ENCODE results near the gene IGHMBP2.

Gene IGHMBP2

DNA sequence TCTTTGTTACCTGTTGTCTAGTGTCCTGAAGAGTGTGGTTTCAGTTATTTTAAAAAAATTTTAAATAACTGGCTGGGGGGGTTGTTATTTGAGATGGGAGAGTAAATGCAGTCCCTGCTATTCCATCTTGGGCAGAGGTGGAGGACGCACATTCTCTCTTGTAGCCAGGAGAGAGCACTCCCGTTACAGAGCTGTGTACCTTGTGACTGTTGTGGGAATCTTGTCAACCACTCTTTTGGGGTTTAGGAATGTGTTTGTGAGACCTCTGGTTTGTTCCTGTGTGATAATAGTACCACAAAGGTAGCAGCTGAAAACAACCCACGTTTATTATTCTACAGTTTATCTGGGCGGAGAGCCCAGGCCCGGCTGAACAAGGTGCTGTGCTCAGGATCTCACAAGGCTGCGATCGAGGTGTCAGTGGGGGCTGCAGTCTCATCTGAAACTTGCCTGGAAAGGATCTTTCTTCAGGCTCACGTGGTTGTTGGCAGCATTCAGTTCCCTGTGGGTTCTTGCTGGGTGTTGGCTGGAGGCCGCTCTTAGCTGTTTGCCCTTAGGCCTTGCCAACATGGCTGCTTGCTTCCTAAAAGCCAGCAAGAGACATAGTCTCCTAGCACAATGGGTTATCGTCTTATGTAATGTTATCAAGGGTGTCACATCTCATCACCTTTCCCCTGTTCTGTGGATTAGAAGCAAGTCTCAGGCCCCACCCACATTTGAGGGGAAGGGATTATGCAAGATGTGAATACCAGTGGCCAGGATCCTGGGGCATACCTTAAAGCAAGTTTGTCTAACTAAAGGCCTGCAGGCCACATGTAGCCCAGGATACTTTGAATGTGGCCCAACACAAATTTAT is 20.6 kb downstream of the IGHMBP2 start:
- TF ChIP-seq, protein P1, sequence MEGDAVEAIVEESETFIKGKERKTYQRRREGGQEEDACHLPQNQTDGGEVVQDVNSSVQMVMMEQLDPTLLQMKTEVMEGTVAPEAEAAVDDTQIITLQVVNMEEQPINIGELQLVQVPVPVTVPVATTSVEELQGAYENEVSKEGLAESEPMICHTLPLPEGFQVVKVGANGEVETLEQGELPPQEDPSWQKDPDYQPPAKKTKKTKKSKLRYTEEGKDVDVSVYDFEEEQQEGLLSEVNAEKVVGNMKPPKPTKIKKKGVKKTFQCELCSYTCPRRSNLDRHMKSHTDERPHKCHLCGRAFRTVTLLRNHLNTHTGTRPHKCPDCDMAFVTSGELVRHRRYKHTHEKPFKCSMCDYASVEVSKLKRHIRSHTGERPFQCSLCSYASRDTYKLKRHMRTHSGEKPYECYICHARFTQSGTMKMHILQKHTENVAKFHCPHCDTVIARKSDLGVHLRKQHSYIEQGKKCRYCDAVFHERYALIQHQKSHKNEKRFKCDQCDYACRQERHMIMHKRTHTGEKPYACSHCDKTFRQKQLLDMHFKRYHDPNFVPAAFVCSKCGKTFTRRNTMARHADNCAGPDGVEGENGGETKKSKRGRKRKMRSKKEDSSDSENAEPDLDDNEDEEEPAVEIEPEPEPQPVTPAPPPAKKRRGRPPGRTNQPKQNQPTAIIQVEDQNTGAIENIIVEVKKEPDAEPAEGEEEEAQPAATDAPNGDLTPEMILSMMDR (conservative IDR thresholded peaks at IDR 0.05) = no peak
- no peak overlapping the region for H3K27ac ChIP-seq

DNA sequence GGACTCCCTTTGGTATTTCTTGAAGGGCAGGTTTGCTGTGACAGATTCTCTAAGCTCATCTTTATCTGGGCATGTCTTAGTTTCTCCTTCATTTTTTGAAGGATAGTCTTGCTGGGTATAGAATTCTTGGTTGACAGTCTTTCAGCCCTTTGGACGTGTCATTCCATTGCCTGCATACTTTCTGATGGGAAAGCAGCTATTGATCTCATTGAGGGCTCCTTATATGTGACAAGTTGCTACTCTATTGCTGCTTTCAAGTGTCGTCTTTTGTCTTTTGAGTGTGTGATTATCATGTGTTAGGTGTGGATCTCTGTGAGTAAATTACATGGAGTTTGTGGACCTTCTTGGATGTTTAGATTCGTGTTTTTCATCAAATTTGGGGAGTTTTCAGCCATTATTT is 21.9 kb downstream of the IGHMBP2 start:
- no peak overlapping the region for H3K27ac ChIP-seq
- TF ChIP-seq, protein P1 (conservative IDR thresholded peaks at IDR 0.05) = no peak

GRCh38 chr11:68927280-68928135 is 23.8 kb downstream of the IGHMBP2 start:
- TF ChIP-seq, protein P1 (conservative IDR thresholded peaks at IDR 0.05) = no peak
- peak overlapping the region; percentile 53 for H3K27ac ChIP-seq

DNA sequence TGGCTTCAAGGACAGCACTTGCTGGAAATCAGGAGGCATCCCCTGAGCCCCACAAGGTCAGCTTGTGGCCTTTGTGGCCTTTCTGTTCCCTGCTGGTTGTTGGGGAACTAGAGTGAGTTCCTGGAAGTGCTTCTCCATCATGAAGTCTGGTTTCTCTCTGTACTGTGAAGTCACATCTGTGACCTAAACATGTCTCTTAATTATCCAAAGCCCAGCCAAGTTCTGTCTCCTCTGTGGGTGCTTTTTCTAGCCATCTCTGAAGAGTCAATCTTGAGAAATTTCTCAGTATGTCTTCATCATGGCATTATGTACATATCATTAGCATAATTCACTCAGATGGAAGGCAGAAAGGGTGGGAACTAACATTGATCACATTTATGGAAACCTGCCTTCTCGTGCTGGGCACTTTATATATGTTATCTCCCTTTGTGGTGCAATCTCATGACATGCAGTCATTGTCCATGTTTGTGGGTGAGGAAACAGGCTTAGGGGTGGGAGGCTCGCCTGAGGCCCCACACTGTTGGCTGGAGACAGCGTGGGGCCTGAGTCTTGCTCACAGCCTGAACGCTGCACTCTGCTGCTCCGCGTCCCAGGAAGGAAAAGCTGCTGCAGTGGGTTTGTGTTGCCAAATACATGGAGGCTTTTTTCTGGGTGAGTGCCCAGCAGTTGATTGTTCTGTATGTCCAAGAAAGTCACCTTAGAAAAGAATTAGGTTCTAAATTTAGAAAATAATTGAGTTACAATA is 24.6 kb downstream of the IGHMBP2 start:
- peak overlapping the region; percentile 53 for H3K27ac ChIP-seq
- TF ChIP-seq, protein P1 (conservative IDR thresholded peaks at IDR 0.05) = no peak

DNA sequence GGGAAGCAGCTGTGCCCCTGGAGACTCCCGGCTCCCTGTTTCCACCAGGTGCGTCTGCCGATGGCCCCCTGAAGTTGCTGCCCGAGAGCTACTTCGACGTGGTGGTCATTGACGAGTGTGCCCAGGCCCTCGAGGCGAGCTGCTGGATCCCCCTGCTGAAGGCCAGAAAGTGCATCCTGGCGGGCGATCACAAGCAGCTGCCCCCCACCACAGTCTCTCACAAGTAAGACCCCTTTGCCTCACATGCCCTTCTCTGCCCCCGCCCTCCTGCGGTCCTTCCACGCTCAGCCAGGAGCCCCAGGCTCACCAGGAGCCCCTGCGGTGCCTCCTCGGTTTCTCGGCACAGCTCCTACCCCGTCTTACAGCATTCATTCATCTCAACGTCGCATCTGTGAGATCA is 25.4 kb downstream of the IGHMBP2 start:
- TF ChIP-seq, protein P1 (conservative IDR thresholded peaks at IDR 0.05) = no peak

GRCh38 chr11:68929706-68930570 is 26.2 kb downstream of the IGHMBP2 start:
- TF ChIP-seq, protein P1 (conservative IDR thresholded peaks at IDR 0.05) = no peak

More for the DNA sequence above, 25.4 kb downstream of the IGHMBP2 start:
- no peak overlapping the region for H3K27ac ChIP-seq

More at GRCh38 chr11:68929706-68930570, 26.2 kb downstream of the IGHMBP2 start:
- H3K27ac ChIP-seq = no peak overlapping the region

Measured in VCaP (cell line).